NCI-H187 (cell line): ENCODE measurements around the gene S100PBP.
"Not testable (repeated sequence)": the region's sequence is repeated elsewhere in the genome, so short reads cannot be mapped to it uniquely, and the experiment has no call there.

Experiments used
- DNase-seq, 2 experiments: peaks; one replicate each; lab custom pipeline; 2025; lab: John Stamatoyannopoulos, UW

Gene S100PBP

GRCh38 chr1:32900371-32900955 is 83.0 kb downstream of the S100PBP start:
- no peak for DNase-seq

- no peak for DNase-seq
Measured at GRCh38 chr1:32900956-32901822, 83.7 kb downstream of the S100PBP start, which contains the start of gene TMEM54. TSS of gene TMEM54 (minus strand) at chr1:32901389. CDS start at chr1:32901238, 151 bp downstream.

DNA sequence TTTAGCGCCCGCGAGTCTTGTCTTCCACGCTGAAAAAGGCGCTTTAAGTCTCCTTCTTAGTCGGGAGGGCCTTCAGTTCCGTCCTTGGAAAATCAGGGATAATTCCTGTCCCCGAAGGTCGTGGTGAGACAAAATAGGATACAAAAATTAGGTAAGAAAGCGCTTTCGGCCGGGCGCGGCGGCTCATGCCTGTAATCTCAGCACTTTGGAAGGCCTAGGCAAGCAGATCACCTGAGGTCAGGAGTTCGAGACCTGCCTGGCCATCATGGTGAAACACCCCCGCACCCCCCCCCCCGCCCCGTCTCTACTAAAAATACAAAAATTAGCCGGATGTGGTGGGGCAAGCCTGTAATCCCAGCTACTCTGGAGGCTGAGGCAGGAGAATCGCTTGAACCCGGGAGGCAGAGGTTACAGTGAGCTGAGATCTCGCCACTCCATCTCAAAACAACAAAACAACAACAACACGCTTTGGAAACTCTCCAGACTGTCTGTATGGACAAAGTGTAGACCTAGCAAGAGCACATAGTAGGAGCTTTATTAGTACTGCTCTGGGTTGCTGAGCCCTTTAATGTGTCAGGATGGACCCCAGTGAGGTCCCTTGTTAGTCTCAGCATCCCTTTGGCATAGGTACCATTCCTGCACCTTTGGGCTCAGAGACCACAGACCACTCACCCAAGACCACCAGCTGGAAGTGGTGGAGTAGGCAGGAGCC is 84.5 kb downstream of the S100PBP start:
- no peak for DNase-seq

GRCh38 chr1:32902535-32902920 is 85.1 kb downstream of the S100PBP start:
- DNase-seq = no peak

DNA sequence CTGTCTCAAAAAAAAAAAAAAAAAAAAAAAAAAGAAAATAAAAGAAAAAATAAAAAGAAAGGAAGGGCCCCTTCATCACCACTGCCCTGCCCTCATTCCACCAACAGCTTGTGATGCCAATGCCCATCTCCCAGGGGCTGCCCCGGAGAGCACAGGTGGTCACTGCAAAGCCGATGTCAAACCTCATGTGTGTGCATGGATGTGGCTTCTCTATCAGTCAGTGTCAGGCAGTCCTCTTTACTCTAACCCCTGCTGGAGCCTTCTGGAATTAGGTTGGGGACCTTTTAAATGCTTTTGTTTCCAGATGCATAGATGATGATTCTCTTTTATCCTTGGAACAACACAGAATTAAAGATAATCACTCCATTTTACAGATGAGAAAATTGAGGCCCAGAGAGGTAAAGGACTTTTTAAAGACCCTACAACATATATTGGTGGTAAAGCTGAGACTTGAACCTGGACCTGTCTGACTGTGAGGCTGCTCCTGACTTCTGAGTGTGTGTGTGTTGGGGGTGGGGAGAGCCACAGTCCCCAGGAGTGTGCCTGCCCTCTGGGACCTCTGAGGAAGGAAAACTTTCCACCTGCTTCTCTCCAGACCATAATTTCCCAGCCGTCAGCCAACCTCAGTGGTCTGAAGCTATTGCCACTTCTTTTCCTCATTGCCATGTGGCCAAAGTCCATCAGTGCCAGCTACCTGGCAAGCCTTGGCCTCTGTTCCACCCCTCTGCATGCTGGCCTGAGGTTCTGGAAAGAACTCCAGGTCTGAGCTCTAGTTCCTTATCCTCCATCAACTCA is 86.7 kb downstream of the S100PBP start:
- no peak for DNase-seq

- no peak for DNase-seq
Measured at GRCh38 chr1:32904797-32905196, 87.3 kb downstream of the S100PBP start.

DNA sequence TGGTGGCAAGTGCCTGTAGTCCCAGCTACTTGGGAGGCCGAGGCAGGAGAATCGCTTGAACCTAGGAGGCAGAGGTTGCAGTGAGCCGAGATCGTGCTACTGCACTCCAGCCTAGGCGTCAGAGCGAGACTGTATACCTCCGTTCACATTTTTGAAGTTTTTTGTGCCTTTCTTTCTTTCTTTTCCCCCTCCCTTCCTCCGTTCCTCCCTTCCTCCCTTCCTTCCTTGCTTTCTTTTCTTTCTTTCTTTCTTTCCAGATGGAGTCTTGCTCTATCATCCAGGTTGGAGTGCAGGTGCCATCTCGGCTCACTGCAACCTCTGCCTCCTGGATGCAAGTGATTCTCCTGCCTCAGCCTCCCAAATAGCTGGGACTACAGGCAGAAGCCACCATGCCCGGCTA is 88.1 kb downstream of the S100PBP start:
- not testable (repeated sequence) for DNase-seq

DNA sequence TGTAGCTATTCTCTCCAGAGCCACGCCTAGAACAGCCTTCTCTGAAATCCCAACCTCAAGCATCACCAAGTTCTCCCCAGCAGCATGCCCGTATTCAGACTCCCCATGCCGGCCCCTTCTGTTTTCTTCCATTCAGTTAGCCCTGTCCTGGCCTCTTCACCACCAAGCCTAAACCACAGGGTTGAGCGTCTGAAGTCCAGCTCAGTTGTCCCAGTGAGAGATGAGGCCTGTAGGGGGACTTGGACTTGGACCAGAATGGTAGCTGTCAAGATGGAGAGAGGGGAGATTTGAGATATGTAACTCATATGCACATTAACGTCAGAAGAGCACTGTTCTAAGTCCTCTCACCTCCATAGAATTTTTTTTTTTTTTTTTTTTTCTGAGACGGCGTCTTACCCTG is 89.2 kb downstream of the S100PBP start:
- no peak for DNase-seq

DNA sequence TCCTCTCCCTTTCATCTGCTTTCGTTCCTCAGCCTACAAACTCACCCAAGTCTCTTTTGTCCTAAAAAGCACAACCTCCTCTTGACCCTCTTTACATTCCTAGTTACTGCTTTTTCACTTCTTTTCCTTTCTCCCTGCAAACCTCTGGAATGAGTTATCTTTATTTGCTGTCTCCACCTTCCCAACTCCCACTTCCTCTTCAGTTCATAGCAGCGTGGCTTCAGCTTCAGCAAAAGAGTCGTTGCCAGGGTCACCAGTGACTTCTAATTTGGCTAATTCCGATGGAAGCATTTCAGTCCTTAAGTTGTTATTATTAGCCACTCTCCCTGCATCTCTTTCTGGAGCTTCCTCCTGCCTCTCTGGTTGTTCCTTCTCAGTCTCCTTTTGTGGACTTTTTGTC is 90.0 kb downstream of the S100PBP start:
- no peak for DNase-seq
